ENCODE measurements around the gene TTC17. TPM values are rescaled to one million over a fixed set of nuclear protein-coding genes. Genes with fewer than 3 reads are reported as not detected.

TTC17 gene
- total RNA-seq, 1 donor from 2014 or later, result 94.9 TPM

- Mint-ChIP-seq H3K9me3 (no peaks in the 10 kb centered on the region), H3K4me1 (ENCODE audit: unreplicated experiment) (no peaks in the 10 kb centered on the region), H3K4me3 (no peak overlapping the region), H3K27ac (no peak overlapping the region), H3K27me3 (no peaks in the 10 kb centered on the region), H3K36me3 (peaks cover 41% of the 10 kb centered on the region)
- no peak for TF ChIP-seq CTCF (conservative IDR thresholded peaks at IDR 0.05)
- no peak for DNase-seq (ENCODE audit: extremely low spot score, unreplicated experiment)
These were observed 134.7 kb downstream of the TTC17 start for GRCh38 chr11:43493431-43493830.

GRCh38 chr11:43497144-43497543 is 138.4 kb downstream of the TTC17 start:
- H3K4me1 Mint-ChIP-seq (ENCODE audit: unreplicated experiment), result no peaks in the 10 kb centered on the region
- TF ChIP-seq CTCF (conservative IDR thresholded peaks at IDR 0.05), result no peak

GRCh38 chr11:43498561-43498960 is 139.8 kb downstream of the TTC17 start:
- no peaks in the 10 kb centered on the region for H3K9me3 Mint-ChIP-seq
- TF ChIP-seq CTCF (conservative IDR thresholded peaks at IDR 0.05), result no peak
- no peak for DNase-seq (ENCODE audit: extremely low spot score, unreplicated experiment)
- no peak overlapping the region for H3K4me3 Mint-ChIP-seq
- no peak overlapping the region for H3K27ac Mint-ChIP-seq
- H3K27me3 Mint-ChIP-seq, result peaks cover 8% of the 10 kb centered on the region
- peaks cover 12% of the 10 kb centered on the region for H3K36me3 Mint-ChIP-seq
- H3K4me1 Mint-ChIP-seq (ENCODE audit: unreplicated experiment), result no peaks in the 10 kb centered on the region

More at GRCh38 chr11:43497144-43497543, 138.4 kb downstream of the TTC17 start:
- H3K36me3 Mint-ChIP-seq, result peaks cover 25% of the 10 kb centered on the region
- no peak overlapping the region for H3K4me3 Mint-ChIP-seq
- peaks cover 7% of the 10 kb centered on the region for H3K27me3 Mint-ChIP-seq
- H3K9me3 Mint-ChIP-seq, result no peaks in the 10 kb centered on the region
- DNase-seq (ENCODE audit: extremely low spot score, unreplicated experiment), result no peak
- H3K27ac Mint-ChIP-seq, result no peak overlapping the region

- TF ChIP-seq CTCF (conservative IDR thresholded peaks at IDR 0.05), result no peak
- no peaks in the 10 kb centered on the region for H3K9me3 Mint-ChIP-seq
- no peak overlapping the region for H3K27ac Mint-ChIP-seq
- no peak overlapping the region for H3K4me3 Mint-ChIP-seq
- H3K36me3 Mint-ChIP-seq, result no peaks in the 10 kb centered on the region
- peaks cover 7% of the 10 kb centered on the region for H3K4me1 Mint-ChIP-seq (ENCODE audit: unreplicated experiment)
- H3K27me3 Mint-ChIP-seq, result peaks cover 8% of the 10 kb centered on the region
- no peak for DNase-seq (ENCODE audit: extremely low spot score, unreplicated experiment)
These were observed 144.7 kb downstream of the TTC17 start for GRCh38 chr11:43503417-43503816.

- Mint-ChIP-seq H3K4me1 (ENCODE audit: unreplicated experiment) (peaks cover 16% of the 10 kb centered on the region), H3K36me3 (no peaks in the 10 kb centered on the region), H3K27me3 (peaks cover 8% of the 10 kb centered on the region), H3K4me3 (no peak overlapping the region), H3K9me3 (no peaks in the 10 kb centered on the region), H3K27ac (no peak overlapping the region)
- DNase-seq (ENCODE audit: extremely low spot score, unreplicated experiment), result no peak
- TF ChIP-seq CTCF (conservative IDR thresholded peaks at IDR 0.05), result peak; percentile 73
These were observed 145.7 kb downstream of the TTC17 start for GRCh38 chr11:43504316-43504950.
